ENCODE data around the gene NPFF. TPM values are rescaled to one million over a fixed set of nuclear protein-coding genes. Genes with fewer than 3 reads are reported as not detected.

NPFF gene
- total and polyA plus RNA-seq, 12 donors: not detected

- H3K36me3 ChIP-seq: peaks cover 0 to 51% (median 5%) of the 10 kb centered on the region in 9 donors
- ATAC-seq (no peak), DNase-seq (no peak)
- no peaks in the 10 kb centered on the region for H3K9me3 ChIP-seq
- intact Hi-C loops (cut with DNase I): loop anchor here in 5 of 10 donors (5.0 to 10.0 kb wide), 6 partner anchors 49 to 179 kb away; partner anchors contain the start of genes PCBP2 (in 2 of the 5), AAAS (in 1 of the 5) and PRR13 (in 1 of the 5)
- H3K4me3 ChIP-seq: no peak overlapping the region
- no peak for TF ChIP-seq CTCF (IDR thresholded peaks at IDR 0.05)
- WGBS, 2 donors: 77 to 82% methylated on average over 14 of the region's 14 CpGs
- no peaks in the 10 kb centered on the region for H3K27me3 ChIP-seq
- H3K4me1 ChIP-seq: peaks cover 15 to 46% (median 36%) of the 10 kb centered on the region in 9 donors
- peak overlapping the region in 3 of 10 donors; percentile 97 to 98 (median 97) for H3K27ac ChIP-seq
These were observed 3.0 kb downstream of the NPFF start for GRCh38 chr12:53504004-53504920.

GRCh38 chr12:53502983-53503728, 4.1 kb downstream of the NPFF start:
- DNase-seq: no peak
- Histone ChIP-seq H3K27ac (peak overlapping the region in 9 of 10 donors; percentile 24 to 98 (median 97)), H3K4me3 (peak overlapping the region in 2 of 10 donors; percentile 14 to 71), H3K9me3 (no peaks in the 10 kb centered on the region), H3K27me3 (no peaks in the 10 kb centered on the region), H3K4me1 (peaks cover 15 to 41% (median 27%) of the 10 kb centered on the region in 9 donors), H3K36me3 (peaks cover 0 to 47% (median 5%) of the 10 kb centered on the region in 9 donors)
- intact Hi-C loops (cut with DNase I): loop anchor here in 5 of 10 donors (5.0 to 10.0 kb wide), 6 partner anchors 48 to 178 kb away; partner anchors contain the start of genes PCBP2 (in 2 of the 5), AAAS (in 1 of the 5) and PRR13 (in 1 of the 5)
- no peak for TF ChIP-seq CTCF (IDR thresholded peaks at IDR 0.05)
- 78% methylated on average over 10 of the region's 10 CpGs for WGBS, 2 donors
- no peak for ATAC-seq

GRCh38 chr12:53502331-53502730, 5.0 kb downstream of the NPFF start:
- no peak for DNase-seq
- 33% methylated on average over 9 of the region's 9 CpGs for WGBS, 2 donors
- intact Hi-C loops (cut with DNase I): loop anchor here in 5 of 10 donors (5.0 to 10.0 kb wide), 6 partner anchors 48 to 178 kb away; partner anchors contain the start of genes PCBP2 (in 2 of the 5), AAAS (in 1 of the 5) and PRR13 (in 1 of the 5)
- Histone ChIP-seq H3K27me3 (no peaks in the 10 kb centered on the region), H3K36me3 (peaks cover 0 to 42% (median 5%) of the 10 kb centered on the region in 9 donors), H3K4me3 (peak overlapping the region in 8 of 10 donors; percentile 60 to 87 (median 74)), H3K4me1 (peaks cover 15 to 44% (median 27%) of the 10 kb centered on the region in 9 donors), H3K9me3 (no peaks in the 10 kb centered on the region), H3K27ac (peak overlapping the region; percentile 96 to 99 (median 97))
- ATAC-seq: no peak
- TF ChIP-seq CTCF (IDR thresholded peaks at IDR 0.05): no peak
